ENCODE measurements around the gene INSL3.

Gene INSL3

DNA sequence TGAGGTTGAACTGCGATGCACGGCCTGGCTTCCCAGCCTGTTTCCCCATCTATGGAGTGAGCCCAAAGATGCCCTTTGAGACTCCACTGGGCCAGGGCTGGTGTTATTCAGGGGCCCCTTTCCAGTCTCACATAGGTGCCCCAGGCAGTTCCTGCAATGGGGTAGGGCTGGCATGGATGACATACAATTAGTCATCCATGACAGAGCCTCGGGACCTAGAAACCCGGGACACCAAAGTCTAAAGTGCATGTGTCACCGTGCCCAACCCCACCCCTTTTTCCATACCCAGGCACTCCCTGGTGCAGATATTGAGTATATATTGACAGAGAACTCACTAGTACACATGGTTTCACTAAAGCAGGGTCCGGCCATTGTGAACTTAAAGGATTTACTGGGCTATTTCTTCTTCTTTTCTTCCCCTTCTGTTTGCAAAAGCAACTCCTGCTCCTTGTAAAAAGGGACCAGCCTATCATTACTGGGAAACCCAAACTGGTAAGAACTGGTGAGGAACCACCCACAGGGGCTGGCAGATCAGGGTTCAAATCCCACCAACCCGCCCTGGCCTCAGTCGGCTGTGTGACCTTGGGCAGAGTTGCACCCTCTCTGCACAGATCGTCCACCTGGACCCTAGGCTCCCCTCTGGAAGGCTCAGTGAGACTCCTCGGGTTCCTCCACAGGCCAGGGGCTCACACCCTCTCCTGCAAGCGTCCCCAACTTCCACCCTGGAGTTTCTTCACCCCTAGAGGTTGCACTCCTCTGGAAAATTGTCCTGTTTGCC is 23.7 kb downstream of the INSL3 start:
- Histone ChIP-seq H3K9ac (ENCODE audit: low read length) (no peak overlapping the region), H2AFZ (ENCODE audit: low read length) (no peak overlapping the region), H3K4me3 (ENCODE audit: low read depth, low read length, poor library complexity, severe bottlenecking) (no peak overlapping the region), H3K4me2 (ENCODE audit: low read length) (no peak overlapping the region), H3K4me1 (ENCODE audit: insufficient read depth, low read length, severe bottlenecking) (no peaks in the 10 kb centered on the region), H3K27ac (ENCODE audit: low read depth, low read length, poor library complexity, severe bottlenecking) (no peak overlapping the region), H3K36me3 (ENCODE audit: insufficient read depth, low read length) (no peaks in the 10 kb centered on the region), H3F3A (ENCODE audit: insufficient read depth, low read length) (no peaks in the 10 kb centered on the region), H3K79me2 (ENCODE audit: insufficient read depth, low read length) (no peaks in the 10 kb centered on the region), H3K27me3 (ENCODE audit: insufficient read depth, low read length) (peaks cover 3% of the 10 kb centered on the region; the same call in 1 of the 2 replicates), H3K9me3 (ENCODE audit: low read length) (no peaks in the 10 kb centered on the region), H3K9me2 (ENCODE audit: low read depth, low read length) (no peaks in the 10 kb centered on the region), H4K20me1 (ENCODE audit: insufficient read depth, low read length) (no peaks in the 10 kb centered on the region)
- TF ChIP-seq EZH2 (IDR thresholded peaks at IDR 0.05; ENCODE audit: borderline replicate concordance, low read length), result no peak
- TF ChIP-seq, protein P1, sequence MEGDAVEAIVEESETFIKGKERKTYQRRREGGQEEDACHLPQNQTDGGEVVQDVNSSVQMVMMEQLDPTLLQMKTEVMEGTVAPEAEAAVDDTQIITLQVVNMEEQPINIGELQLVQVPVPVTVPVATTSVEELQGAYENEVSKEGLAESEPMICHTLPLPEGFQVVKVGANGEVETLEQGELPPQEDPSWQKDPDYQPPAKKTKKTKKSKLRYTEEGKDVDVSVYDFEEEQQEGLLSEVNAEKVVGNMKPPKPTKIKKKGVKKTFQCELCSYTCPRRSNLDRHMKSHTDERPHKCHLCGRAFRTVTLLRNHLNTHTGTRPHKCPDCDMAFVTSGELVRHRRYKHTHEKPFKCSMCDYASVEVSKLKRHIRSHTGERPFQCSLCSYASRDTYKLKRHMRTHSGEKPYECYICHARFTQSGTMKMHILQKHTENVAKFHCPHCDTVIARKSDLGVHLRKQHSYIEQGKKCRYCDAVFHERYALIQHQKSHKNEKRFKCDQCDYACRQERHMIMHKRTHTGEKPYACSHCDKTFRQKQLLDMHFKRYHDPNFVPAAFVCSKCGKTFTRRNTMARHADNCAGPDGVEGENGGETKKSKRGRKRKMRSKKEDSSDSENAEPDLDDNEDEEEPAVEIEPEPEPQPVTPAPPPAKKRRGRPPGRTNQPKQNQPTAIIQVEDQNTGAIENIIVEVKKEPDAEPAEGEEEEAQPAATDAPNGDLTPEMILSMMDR (IDR thresholded peaks at IDR 0.05; ENCODE audit: low read length), result no peak

DNA sequence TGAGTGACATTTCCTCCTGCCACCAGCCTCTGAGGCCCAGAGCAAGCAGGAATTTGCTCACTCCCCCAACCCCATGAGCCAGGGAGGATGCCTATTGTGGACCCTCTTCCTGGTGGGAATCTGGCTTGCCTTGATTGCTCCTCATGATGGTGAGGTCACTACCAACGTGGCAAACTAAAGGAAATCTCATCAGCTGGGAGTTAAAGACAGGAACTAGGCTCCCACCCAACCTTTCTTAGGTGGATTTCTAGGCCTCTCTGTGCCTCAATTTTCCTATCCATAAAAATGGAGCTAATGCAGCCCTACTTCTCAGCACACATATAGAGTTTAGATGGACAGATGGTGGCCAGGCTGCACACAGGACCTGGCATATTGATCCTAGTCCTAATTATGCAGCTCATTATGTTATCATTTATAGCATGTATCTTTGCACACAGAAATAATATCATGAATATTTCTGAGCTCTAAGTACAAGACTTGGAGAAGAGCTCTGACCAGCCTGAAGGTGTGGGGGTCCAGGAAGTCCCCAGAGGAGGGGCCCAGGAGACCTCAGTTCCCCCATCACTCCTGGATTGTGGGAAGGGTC is 24.4 kb downstream of the INSL3 start:
- Histone ChIP-seq H3K36me3 (ENCODE audit: insufficient read depth, low read length) (no peaks in the 10 kb centered on the region), H3K27ac (ENCODE audit: low read depth, low read length, poor library complexity, severe bottlenecking) (no peak overlapping the region), H4K20me1 (ENCODE audit: insufficient read depth, low read length) (no peaks in the 10 kb centered on the region), H3K4me2 (ENCODE audit: low read length) (no peak overlapping the region), H3K9me2 (ENCODE audit: low read depth, low read length) (no peaks in the 10 kb centered on the region), H3K79me2 (ENCODE audit: insufficient read depth, low read length) (no peaks in the 10 kb centered on the region), H3K9ac (ENCODE audit: low read length) (no peak overlapping the region), H3K4me3 (ENCODE audit: low read depth, low read length, poor library complexity, severe bottlenecking) (no peak overlapping the region), H3K27me3 (ENCODE audit: insufficient read depth, low read length) (peaks cover 3% of the 10 kb centered on the region; the same call in 1 of the 2 replicates), H3F3A (ENCODE audit: insufficient read depth, low read length) (no peaks in the 10 kb centered on the region), H3K9me3 (ENCODE audit: low read length) (no peaks in the 10 kb centered on the region), H2AFZ (ENCODE audit: low read length) (no peak overlapping the region), H3K4me1 (ENCODE audit: insufficient read depth, low read length, severe bottlenecking) (no peaks in the 10 kb centered on the region)
- TF ChIP-seq, protein P1 (IDR thresholded peaks at IDR 0.05; ENCODE audit: low read length), result no peak
- no peak for TF ChIP-seq EZH2 (IDR thresholded peaks at IDR 0.05; ENCODE audit: borderline replicate concordance, low read length)

DNA sequence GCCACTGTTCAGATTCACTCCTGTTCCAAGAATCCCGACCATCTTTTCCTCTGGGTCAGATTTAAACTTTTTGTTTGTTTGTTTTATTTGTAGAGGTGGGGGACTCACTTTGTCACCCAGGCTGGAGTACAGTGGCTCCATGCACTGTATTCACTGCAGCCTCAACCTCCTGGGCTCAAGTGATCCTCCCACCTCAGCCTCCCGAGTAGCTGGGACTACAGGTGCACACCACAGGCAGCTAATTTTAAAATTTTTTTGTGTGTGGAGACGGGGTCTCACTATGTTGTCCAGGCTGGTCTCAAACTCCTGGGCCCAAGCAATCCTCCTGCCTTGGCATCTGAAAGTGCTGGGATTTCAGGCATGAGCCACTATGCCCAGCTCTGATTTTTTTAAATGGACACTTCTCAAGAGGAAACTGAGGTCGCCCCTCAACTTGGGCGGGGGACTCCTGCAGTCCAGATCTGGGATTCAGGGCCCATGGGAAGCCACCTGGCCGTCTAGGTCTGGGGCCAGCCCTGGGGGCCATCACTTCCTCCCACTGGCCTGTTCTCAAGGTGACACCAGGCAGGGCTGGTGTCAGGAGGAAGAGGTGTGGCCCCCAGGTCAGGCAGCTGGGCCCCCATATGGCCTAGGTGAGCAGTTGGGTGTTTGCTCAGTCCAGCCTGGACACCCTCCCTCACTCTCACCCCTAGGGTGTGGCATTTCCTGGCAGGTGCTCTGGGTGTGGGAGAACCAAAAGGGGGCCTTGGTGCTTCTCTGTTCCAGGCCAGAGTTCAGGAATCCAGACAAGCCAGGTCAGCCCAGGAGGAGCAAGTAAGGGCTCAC is 25.1 kb downstream of the INSL3 start:
- Histone ChIP-seq H3K4me3 (ENCODE audit: low read depth, low read length, poor library complexity, severe bottlenecking) (no peak overlapping the region), H3K4me1 (ENCODE audit: insufficient read depth, low read length, severe bottlenecking) (no peaks in the 10 kb centered on the region), H3K79me2 (ENCODE audit: insufficient read depth, low read length) (no peaks in the 10 kb centered on the region), H3K9ac (ENCODE audit: low read length) (no peak overlapping the region), H2AFZ (ENCODE audit: low read length) (no peak overlapping the region), H3K36me3 (ENCODE audit: insufficient read depth, low read length) (no peaks in the 10 kb centered on the region), H3K27ac (ENCODE audit: low read depth, low read length, poor library complexity, severe bottlenecking) (no peak overlapping the region), H4K20me1 (ENCODE audit: insufficient read depth, low read length) (no peaks in the 10 kb centered on the region), H3K27me3 (ENCODE audit: insufficient read depth, low read length) (peaks cover 3% of the 10 kb centered on the region; the same call in 1 of the 2 replicates), H3F3A (ENCODE audit: insufficient read depth, low read length) (no peaks in the 10 kb centered on the region), H3K9me3 (ENCODE audit: low read length) (no peaks in the 10 kb centered on the region), H3K4me2 (ENCODE audit: low read length) (no peak overlapping the region), H3K9me2 (ENCODE audit: low read depth, low read length) (no peaks in the 10 kb centered on the region)
- TF ChIP-seq EZH2 (IDR thresholded peaks at IDR 0.05; ENCODE audit: borderline replicate concordance, low read length), result no peak
- TF ChIP-seq, protein P1 (IDR thresholded peaks at IDR 0.05; ENCODE audit: low read length), result no peak

Measured in OCI-LY1 (cell line).